Astrocyte (in vitro differentiated cells and primary cell): ENCODE results near the gene GALNT18.

Source experiments
- CTCF ChIP-seq: IDR thresholded peaks from 2 replicates; pipeline ENCODE4 v1.5.1; 2011; ENCODE audit warnings: low read depth, mild to moderate bottlenecking, inconsistent platforms, low read length, moderate library complexity; ENCODE audit not compliant: insufficient read depth
- EZH2 ChIP-seq: IDR thresholded peaks from 2 replicates; pipeline ENCODE4 v1.6.1; 2012; ENCODE audit warnings: mild to moderate bottlenecking, low read length, inconsistent platforms; ENCODE audit not compliant: insufficient read depth

DNA sequence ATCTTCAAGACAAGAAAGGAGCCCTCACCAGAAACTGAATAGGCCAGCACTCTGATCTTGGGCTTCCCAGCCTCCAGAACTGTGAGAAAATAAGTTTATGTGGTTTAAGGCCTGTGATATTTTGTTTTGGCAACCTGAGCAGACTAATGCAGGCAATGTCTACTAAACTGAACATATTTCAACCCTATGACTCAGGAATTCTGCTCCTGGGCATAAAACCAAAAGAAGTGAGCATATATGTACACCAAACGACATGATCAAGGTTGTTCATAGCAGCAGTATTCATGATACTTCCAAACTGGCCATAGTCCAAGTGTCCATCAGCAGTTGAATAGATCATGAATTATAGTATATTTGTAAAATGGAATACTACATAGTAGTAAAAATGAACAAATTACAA is 297.7 kb downstream of the GALNT18 start:
- no peak for TF ChIP-seq CTCF
- no peak for TF ChIP-seq EZH2
